C1 segment of cervical spinal cord (tissue), 14 donors: ENCODE measurements around the gene SLC4A2.

ENCODE experiments used
- DNase-seq, 14 donors: peaks; one replicate each; lab custom pipeline; 2025; lab: John Stamatoyannopoulos, UW

SLC4A2 gene

DNA sequence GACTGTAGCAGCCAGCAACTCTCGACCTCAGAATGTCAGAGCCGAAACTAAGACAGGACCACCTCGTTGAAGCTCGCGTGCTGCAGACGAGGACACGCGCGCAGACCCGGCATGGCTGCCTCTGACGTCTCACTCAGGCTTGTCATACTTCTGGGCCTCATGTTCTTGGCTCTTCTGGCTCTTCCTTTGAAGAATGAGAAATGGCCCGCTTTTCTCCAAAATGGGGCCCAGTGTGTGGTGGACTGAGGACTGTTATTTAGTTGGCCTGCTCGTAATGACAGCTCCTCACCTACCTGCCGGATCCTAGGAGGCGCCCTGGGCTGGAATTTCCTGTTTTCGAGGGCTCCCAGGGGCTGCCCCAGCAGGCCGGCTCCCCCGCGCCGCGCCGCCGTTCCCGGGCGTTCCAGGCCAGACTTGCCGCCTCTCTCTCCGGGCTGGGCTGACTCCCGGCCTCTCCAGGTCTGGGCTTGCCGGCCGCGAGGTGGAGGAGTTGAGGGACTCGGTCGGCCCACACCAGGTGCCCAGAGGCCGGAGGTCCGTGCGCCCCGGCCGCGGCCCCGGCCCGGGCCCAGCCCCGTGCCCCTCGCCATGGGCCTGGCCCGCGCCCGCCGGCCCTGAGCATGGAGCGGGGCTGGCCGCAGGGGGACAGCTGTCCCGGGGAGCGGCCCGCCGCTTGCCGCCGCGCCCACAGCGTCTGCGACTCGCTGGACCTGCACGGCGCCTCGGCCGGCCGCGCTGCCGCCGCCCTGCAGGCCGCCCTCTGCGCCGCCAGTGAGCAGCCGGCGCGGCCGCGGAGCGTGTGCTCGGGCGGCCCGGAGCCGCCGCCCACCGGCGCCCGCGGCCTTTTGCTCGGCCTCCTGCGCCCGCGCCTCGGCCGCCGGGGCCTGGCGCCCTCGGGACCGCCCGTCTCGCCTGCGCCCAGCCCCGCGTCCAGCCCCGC is 55.0 kb downstream of the SLC4A2 start:
- DNase-seq, result no peak

- DNase-seq, result no peak
Observed at GRCh38 chr7:151115121-151115835, 55.9 kb downstream of the SLC4A2 start.

DNA sequence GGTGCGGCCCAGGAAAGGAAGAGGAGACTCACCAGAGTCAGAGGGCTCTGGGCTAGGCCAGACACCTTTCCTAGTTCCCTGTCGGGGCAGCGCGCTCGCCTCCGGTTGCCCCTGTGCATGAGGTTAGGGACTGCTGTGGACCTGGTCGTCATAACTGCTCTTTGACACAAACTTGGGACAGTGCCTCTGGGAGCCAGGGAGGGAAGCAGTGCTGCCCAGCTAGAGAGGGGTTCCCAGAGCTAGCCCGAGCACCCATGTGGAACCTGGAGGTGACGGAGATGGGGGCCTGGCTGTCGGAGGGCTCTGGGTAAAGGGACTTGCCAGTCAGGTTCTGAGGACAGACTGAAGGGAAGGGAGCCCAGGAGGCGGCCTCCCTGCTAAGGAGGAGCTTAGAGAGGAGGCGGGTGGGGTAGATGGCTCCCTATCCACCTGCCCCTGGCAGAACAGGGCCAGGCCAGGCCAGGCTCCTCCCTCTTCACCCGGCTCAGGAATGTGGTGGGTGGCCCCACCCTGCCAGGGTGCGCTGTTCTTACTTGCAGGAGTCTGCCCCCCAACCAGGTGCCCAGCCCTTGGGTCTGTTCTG is 56.5 kb downstream of the SLC4A2 start:
- no peak for DNase-seq

GRCh38 chr7:151116603-151117440 is 57.4 kb downstream of the SLC4A2 start:
- no peak for DNase-seq

DNA sequence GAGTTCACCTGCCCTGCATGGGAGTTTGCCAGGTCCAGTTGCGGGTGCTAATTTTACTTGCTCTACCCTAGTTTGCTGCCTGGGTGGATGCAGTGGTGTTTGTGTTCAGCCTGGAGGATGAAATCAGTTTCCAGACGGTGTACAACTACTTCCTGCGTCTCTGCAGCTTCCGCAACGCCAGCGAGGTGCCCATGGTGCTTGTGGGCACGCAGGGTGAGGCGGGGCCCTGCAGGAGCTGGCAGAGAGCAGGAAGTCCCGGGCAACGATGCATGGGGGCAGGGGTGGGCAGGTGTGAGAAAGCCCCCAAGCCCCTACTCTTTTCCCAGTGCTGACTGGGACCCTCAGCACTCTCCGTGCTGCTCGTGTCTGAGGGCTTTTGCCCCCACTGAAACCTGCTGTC is 58.2 kb downstream of the SLC4A2 start:
- no peak for DNase-seq

GRCh38 chr7:151118108-151119054 is 59.0 kb downstream of the SLC4A2 start:
- DNase-seq, result no peak

- DNase-seq, result no peak
Observed at GRCh38 chr7:151119055-151119415, 59.6 kb downstream of the SLC4A2 start.

- DNase-seq, result no peak
Observed at GRCh38 chr7:151119902-151120301, 60.5 kb downstream of the SLC4A2 start.

GRCh38 chr7:151120896-151121295 is 61.5 kb downstream of the SLC4A2 start:
- DNase-seq, result peak in 10 of 14 donors; percentile 11 to 81 (median 32)

DNA sequence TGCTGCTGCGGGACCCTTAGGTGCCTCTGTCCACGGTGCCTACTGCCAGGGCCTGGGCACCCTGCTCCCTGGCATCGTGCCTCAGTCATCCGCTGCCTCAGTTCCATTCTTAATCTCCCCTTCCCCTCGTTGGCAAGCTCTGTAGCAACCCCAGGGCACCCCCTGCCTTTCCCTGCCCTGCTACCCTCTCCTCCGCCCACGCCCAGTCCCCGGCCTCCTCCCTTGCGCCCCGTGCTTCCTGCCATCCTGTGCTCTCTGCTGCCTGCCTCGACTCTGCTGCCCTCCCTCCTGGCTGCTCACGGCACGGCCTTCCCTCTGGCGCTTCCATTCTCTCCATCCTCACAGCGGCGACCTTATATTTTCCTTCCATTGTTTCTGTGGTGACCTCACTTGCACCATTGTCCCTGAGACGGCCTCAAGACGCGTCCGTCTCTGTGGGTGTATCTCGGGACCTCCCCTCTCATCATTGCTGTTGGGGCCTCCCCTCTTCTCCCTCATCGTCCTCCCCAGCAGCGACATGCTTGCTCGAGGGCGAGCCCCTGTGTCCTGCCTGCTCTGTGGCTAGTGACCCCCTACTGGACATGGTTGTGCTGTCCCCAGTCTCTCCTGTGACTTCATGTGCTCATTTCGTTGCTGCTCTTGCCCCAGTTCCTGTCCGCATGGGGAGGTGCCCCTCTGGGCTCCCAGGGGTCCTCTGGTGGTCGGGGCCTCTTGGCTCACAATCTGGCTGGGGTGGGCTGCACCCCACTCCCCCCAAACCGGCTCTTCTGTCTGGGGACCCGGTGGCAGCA is 62.2 kb downstream of the SLC4A2 start:
- no peak for DNase-seq

DNA sequence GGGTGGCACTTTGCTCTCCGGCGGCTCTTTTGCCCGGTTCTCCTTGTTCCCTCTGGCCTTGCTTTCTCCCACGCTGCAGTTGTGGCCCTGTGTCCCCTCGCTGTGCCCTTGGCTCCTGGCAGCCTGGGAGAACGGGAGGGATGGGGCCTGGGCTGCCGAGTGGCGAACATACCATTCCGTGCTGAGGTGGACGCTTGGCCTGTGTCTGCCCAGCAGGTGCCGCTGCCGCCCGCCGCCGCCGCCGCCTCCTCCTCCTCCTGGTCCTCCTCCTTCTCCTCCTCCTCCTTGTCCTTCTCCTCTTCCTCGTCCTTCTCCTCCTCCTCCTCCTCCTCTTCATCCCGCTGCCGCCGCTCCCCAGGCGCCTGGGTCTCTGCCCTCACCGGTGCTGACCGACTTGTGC is 62.9 kb downstream of the SLC4A2 start:
- peak in 1 of 14 donors; percentile 47 for DNase-seq

DNA sequence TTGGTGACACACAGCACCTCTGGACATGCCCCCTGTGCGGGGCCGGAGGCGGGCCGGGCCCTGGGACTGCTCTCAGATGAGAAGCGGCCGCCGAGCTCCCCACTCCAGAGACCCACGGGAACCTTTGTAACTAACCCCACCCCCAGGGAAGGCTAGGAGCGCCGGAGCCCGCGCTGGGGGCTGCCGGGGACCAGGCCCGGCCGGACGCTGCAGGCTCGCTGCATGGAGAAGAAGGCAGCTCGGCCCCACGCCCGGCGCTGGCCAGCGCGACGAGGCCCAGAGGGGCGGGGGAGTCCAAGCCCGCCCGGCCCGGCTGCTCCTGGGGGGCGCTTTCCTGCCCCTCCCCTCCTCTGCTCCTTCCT is 63.4 kb downstream of the SLC4A2 start:
- no peak for DNase-seq

DNA sequence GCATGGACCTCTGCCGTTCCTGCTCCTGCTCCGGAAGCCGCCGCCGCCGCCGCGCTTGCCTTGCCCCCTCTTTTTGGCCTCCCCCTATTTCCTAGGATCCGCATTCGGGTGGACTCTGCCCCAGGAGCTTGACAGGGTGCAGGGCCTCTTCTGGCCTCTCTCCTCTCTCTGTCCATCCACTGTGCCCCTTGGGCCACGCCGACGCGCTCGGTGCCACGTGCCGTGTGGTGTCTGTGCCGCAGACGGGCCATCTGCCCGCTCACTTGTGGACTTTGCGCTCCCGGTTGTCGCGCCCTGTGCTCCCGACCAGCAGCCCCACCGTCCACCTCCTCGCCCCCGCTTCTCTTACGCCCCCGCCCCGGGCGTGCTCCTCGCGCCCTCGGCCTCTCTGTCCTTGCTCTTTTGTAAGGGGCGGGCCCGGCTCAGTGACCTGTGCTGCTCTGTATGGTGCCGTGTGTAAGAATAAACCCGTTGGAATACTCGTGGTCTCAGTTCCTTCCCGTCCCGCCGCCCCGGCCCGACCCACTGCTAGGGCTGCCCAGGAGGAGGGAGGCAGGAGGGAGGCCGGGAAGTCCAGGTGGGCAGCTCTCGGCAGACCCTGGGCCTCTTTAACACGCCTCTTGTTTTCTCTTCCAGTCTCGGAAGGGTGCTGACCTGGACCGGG is 63.9 kb downstream of the SLC4A2 start:
- DNase-seq, result no peak

- peak in 12 of 14 donors; percentile 33 to 76 (median 60) for DNase-seq
Observed at GRCh38 chr7:151123822-151124464, 64.6 kb downstream of the SLC4A2 start.

- no peak for DNase-seq
Observed at GRCh38 chr7:151124481-151124880, 65.1 kb downstream of the SLC4A2 start.

DNA sequence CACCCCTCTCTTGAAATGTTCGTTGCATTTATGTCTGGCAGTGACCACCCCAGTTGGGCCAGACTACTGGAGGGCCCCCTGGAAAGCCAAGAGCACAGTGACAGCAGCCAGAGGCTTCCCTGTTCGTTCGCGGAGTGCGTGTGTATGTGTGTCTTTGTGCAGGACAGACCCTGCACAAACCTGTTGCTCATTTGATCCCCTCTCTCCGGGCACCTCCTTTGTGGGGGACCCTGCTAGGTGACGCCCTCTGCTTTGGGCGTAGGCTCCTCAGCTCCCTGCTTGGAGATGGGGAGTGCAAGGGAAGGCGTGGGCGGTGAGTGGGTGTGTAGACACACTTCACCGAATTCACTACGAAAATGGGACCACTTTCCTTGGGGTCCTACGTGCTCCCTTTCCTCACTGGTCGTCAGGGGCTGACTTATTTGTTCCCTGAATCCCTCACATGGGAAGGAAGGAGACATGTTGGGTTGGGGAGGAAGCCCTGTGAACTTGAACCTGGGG is 65.6 kb downstream of the SLC4A2 start:
- no peak for DNase-seq

DNA sequence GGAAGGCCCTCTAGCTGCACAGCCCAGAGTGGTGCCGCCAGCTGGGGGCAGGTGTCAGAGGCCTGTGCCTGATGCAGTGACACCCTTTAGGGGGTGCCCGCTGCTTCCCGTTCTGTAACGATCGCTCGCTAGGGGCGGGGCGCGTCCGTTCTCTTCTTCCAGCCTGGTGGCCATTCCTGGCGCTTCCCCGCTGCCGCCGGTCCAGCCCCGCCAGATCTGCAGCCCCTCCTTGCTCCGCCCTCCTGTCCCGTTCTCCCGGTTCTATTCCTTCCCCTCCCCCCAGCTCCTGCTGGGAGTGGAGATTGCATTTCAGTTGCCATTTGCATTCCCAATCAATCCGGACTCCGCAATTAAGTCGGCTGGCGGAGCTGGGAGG is 66.1 kb downstream of the SLC4A2 start:
- no peak for DNase-seq

DNA sequence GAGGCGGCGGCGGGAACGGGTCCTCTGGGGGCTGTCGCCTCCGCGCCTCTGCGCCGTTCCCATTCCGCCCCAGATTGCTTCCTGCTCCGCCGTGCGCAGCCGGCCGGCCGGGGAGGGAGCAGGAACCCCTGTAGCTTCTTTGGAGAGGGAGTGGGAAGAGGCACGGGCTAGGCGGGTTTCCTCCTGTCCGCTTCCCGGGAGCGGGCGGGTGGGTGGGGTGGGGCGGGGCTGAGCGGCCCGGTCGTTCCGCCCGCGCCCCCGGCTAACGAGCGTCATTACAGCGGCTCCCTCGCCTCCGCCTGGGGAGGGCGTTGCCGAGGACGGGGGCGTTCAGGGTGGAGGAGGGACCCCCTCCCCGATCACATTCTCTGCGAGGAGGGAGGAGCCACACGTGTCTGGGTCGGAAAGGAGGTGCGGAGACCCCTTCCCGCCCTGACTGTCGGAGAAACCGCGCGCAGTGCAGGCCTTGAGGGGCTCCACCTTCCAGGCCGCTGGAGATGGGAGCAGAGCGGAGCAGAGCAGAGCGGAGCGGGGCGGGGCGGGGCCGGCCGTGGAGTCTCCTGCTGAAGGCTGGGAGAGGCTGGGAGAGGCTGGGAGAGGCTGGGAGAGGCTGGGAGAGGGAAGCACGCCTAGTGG is 66.6 kb downstream of the SLC4A2 start:
- no peak for DNase-seq
